HepG2 (cell line): ENCODE data around the gene B9D2. TPM values are rescaled to one million over a fixed set of nuclear protein-coding genes. Genes with fewer than 3 reads are reported as not detected.
A peak's percentile ranks its signal among the peaks of the same experiment; 100 is the strongest.

Experiments
- ATF2 ChIP-seq: sonication (generic); formaldehyde crosslinking; IDR thresholded peaks from 2 replicates; pipeline ENCODE4 v1.4.0; 2020; ENCODE audit warnings: missing genetic modification reagents
- CAMTA2 ChIP-seq: sonication (generic); formaldehyde crosslinking; IDR thresholded peaks from 2 replicates; pipeline ENCODE4 v1.4.0; 2020; ENCODE audit warnings: mild to moderate bottlenecking, missing genetic modification reagents, borderline replicate concordance
- CENPX ChIP-seq: sonication (generic); formaldehyde crosslinking; IDR thresholded peaks from 2 replicates; pipeline ENCODE4 v1.9.0; 2021; ENCODE audit warnings: mild to moderate bottlenecking, missing genetic modification reagents, moderate library complexity
- HNRNPL ChIP-seq: fragments of 200-400 bp; formaldehyde crosslinking; IDR thresholded peaks from 2 replicates; pipeline ENCODE4 v1.6.1; 2017; ENCODE audit warnings: mild to moderate bottlenecking, low read depth, low read length
- KMT2B ChIP-seq: IDR thresholded peaks from 2 replicates; pipeline ENCODE4 v1.6.1; 2016; ENCODE audit warnings: missing genetic modification reagents, missing compliant biosample characterization
- MLXIP ChIP-seq: sonication (generic); formaldehyde crosslinking; IDR thresholded peaks from 2 replicates; pipeline ENCODE4 v1.9.0; 2021; ENCODE audit warnings: missing genetic modification reagents, borderline replicate concordance
- MXD1 ChIP-seq: sonication (generic); formaldehyde crosslinking; IDR thresholded peaks from 2 replicates; pipeline ENCODE4 v1.4.0; 2020; ENCODE audit warnings: mild to moderate bottlenecking, missing genetic modification reagents
- NR2F6 ChIP-seq, 2 experiments: IDR thresholded peaks; 2 replicates each; pipeline ENCODE4 v1.6.1; 2016; ENCODE audit warnings: antibody characterized with exemption in 1 of 2, mild to moderate bottlenecking in 1 of 2
- SOX5 ChIP-seq: IDR thresholded peaks from 2 replicates; pipeline ENCODE4 v1.6.1; 2016; ENCODE audit warnings: borderline replicate concordance
- SP4 ChIP-seq: sonication (generic); formaldehyde crosslinking; IDR thresholded peaks from 2 replicates; pipeline ENCODE4 v1.8.1; 2023; ENCODE audit warnings: mild to moderate bottlenecking, missing genetic modification reagents
- ZNF136 ChIP-seq: sonication (generic); formaldehyde crosslinking; IDR thresholded peaks from 2 replicates; pipeline ENCODE4 v1.8.1; 2022; ENCODE audit warnings: low read depth, mild to moderate bottlenecking, moderate library complexity, missing genetic modification reagents
- ZNF138 ChIP-seq: sonication (generic); formaldehyde crosslinking; IDR thresholded peaks from 2 replicates; pipeline ENCODE4 v1.5.0; 2020; ENCODE audit warnings: mild to moderate bottlenecking, low read depth, missing genetic modification reagents
- ZNF33B ChIP-seq: sonication (generic); formaldehyde crosslinking; IDR thresholded peaks from 2 replicates; pipeline ENCODE4 v1.5.1; 2020; ENCODE audit warnings: mild to moderate bottlenecking, missing genetic modification reagents
- ZNF607 ChIP-seq: sonication (generic); formaldehyde crosslinking; IDR thresholded peaks from 2 replicates; pipeline ENCODE4 v1.5.1; 2020; ENCODE audit warnings: missing genetic modification reagents, mild to moderate bottlenecking, borderline replicate concordance
- ZNF616 ChIP-seq: sonication (generic); formaldehyde crosslinking; IDR thresholded peaks from 2 replicates; pipeline ENCODE4 v1.5.0; 2020; ENCODE audit warnings: low read depth, mild to moderate bottlenecking, missing genetic modification reagents
- ZSCAN20 ChIP-seq: sonication (generic); formaldehyde crosslinking; IDR thresholded peaks from 2 replicates; pipeline ENCODE4 v1.4.0; 2020; ENCODE audit warnings: missing genetic modification reagents, mild to moderate bottlenecking, borderline replicate concordance
- polyA plus RNA-seq, 8 experiments: library from polyadenylated mRNA; depleted of rRNA in 3 of 8; stranded (reverse) in 7 of 8; unstranded in 1 of 8; fragments of >200 nt; fragmentation: Illumina TruSeq in 4 of 8; extraction: Trizol in 4 of 8; gene quantifications; 2 replicates each; pipeline versions ENCODE4 v1.2.1 to v1.2.3, GENCODE V29; 2011 to 2016; ENCODE audit warnings: low read depth in 4 of 8, missing spikeins in 1 of 8, mixed read lengths in 1 of 8; ENCODE audit not compliant: insufficient read depth in 1 of 8
- total RNA-seq, 5 experiments: library from RNA; depleted of rRNA; stranded (reverse); fragments of >200 nt; fragmentation: Illumina TruSeq; extraction: Trizol; gene quantifications; 2 replicates each; pipeline ENCODE4 v1.2.3, GENCODE V29; 2016; ENCODE audit warnings: low read depth in 1 of 5
- TF ChIP-seq, protein P1 (sequence below): sonication (generic); formaldehyde crosslinking; conservative IDR thresholded peaks from 2 replicates; pipeline ENCODE4 v1.4.0; 2020; ENCODE audit warnings: missing genetic modification reagents
- TF ChIP-seq, protein P2 (sequence below): sonication (generic); formaldehyde crosslinking; IDR thresholded peaks from 2 replicates; pipeline ENCODE4 v1.8.0; 2022; ENCODE audit warnings: low read depth, missing genetic modification reagents

The B9D2 gene
- total and polyA plus RNA-seq, 2 of the 13 experiments (the other 11 are each of a cell fraction or from before 2014, with no cell fraction given) = 3.1 to 4.4 TPM

DNA sequence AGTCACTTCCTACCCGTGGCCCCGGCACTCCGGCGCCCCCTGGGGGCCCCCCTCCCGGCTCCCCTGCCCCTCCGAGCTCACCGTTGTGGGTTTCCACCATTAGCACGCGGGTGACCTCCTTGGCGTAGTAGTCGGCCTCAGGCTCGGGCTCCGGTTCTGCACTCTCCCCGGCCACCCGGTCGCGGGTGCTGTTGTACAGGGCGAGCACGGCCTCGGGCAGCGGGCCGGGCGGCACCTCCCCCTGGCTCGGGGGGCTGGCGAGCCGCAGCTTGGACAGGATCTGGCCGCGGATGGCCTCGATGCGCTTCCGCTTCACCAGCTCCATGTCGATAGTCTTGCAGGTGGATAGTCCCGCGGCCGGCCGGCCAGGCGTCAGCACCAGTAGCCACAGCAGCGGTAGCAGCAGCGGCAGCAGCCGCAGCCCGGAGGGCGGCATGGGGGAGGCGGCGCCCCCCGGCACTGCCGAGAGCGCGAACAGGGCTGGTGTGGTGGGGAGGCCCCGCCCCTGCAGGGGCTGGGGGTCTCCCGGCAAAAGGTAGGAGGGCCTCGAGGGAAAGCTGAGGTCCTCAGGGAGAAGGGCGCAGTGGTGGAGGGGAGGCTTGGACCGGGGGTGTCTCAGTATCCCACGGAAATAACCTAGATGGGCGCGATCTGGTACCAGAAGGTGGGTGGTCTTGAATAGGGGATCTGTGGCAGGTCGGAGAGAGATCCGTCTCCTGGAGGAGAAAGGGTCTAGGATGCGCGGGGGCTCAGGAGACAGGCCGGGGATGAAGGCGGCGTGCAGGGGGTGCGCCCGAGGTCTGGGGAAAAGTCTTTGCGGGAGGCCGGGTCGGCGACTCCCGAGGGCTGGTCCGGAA, 11.1 kb downstream of the B9D2 start (continued):
- TF ChIP-seq SOX5 (CRISPR knock-in tag) (no peak), ZNF33B (CRISPR knock-in tag) (no peak), SP4 (CRISPR knock-in tag) (no peak; the same call in 1 of the 2 replicates), KMT2B (no peak), NR2F6 (IDR thresholded peaks at IDR 0.05) (no peak), NR2F6 (CRISPR knock-in tag; IDR thresholded peaks at IDR 0.05) (no peak; the same call in 1 of the 2 replicates), ZNF138 (CRISPR knock-in tag) (no peak), ZNF136 (no peak), CENPX (no peak), ZNF616 (CRISPR knock-in tag) (peak; percentile 74; the same call in 1 of the 2 replicates), MXD1 (0 out of 2 replicates have a peak, but pooled peaks have one; percentile 34), MLXIP (CRISPR knock-in tag) (0 out of 2 replicates have a peak, but pooled peaks have one; percentile 47), CAMTA2 (CRISPR knock-in tag) (no peak), HNRNPL (no peak), ZSCAN20 (no peak), ATF2 (CRISPR knock-in tag) (no peak), ZNF607 (CRISPR knock-in tag) (peak; percentile 58; the same call in 1 of the 2 replicates)
- TF ChIP-seq, protein P1, sequence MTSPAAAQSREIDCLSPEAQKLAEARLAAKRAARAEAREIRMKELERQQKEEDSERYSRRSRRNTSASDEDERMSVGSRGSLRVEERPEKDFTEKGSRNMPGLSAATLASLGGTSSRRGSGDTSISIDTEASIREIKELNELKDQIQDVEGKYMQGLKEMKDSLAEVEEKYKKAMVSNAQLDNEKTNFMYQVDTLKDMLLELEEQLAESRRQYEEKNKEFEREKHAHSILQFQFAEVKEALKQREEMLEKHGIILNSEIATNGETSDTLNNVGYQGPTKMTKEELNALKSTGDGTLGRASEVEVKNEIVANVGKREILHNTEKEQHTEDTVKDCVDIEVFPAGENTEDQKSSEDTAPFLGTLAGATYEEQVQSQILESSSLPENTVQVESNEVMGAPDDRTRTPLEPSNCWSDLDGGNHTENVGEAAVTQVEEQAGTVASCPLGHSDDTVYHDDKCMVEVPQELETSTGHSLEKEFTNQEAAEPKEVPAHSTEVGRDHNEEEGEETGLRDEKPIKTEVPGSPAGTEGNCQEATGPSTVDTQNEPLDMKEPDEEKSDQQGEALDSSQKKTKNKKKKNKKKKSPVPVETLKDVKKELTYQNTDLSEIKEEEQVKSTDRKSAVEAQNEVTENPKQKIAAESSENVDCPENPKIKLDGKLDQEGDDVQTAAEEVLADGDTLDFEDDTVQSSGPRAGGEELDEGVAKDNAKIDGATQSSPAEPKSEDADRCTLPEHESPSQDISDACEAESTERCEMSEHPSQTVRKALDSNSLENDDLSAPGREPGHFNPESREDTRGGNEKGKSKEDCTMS (CRISPR knock-in tag) = no peak
- TF ChIP-seq, protein P2, sequence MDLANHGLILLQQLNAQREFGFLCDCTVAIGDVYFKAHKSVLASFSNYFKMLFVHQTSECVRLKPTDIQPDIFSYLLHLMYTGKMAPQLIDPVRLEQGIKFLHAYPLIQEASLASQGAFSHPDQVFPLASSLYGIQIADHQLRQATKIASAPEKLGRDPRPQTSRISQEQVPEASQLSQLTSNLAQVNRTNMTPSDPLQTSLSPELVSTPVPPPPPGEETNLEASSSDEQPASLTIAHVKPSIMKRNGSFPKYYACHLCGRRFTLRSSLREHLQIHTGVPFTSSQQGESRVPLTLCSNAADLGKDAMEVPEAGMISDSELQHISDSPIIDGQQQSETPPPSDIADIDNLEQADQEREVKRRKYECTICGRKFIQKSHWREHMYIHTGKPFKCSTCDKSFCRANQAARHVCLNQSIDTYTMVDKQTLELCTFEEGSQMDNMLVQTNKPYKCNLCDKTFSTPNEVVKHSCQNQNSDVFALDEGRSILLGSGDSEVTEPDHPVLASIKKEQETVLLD (CRISPR knock-in tag) = no peak
